AG04449 (cell line): Measurements from ENCODE around the gene CLBA1.

Experiments
- CTCF ChIA-PET: fragments of 350-600 bp; formaldehyde crosslinking; extraction: SDS; loops from one replicate; lab custom pipeline; 2021; ENCODE audit warnings: antibody characterized with exemption; lab: Yijun Ruan, JAX
- POLR2A ChIA-PET: fragments of 400-600, 350-600 bp; formaldehyde crosslinking; extraction: SDS; loops from one replicate; lab custom pipeline; 2020; ENCODE audit warnings: antibody characterized with exemption, inconsistent platforms; lab: Yijun Ruan, JAX
- DNase-seq: peaks from one replicate; pipeline ENCODE4 v3.0.0-alpha.2; 2010; ENCODE audit warnings: low read depth, low spot score
- H3K4me3 ChIP-seq: 2 replicates; pipeline ENCODE4 v1.5.1; 2011; ENCODE audit warnings: low read depth, mild to moderate bottlenecking, control low read depth, low read length
- TF ChIP-seq, protein P1 (sequence below): IDR thresholded peaks from one replicate; pipeline ENCODE4 v1.5.1; 2011; ENCODE audit warnings: mild to moderate bottlenecking, moderate library complexity, low read length, control low read depth, inconsistent platforms; ENCODE audit not compliant: insufficient read depth; ENCODE audit errors: missing control alignments

The CLBA1 gene

DNA sequence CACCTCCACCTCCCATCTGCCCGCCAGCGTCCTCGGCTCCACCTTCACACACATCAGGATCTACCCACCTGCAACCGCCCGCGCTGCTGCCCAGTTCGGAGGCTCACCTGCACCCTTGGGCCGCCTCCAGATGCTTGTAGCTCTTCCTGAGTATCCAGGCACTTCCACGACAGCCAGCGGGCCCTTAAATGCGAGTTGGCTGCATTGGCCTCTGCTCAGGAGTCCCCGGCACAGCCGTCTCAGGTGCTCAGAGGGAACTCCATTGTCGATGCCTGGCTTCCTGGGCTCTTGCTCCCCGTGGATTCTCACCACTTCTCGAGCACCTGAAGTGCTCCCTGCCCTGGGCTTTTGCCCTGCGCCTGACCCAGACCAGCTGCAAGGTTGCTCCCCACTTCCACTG, 57.2 kb downstream of the CLBA1 start:
- H3K4me3 ChIP-seq: no peak overlapping the region
- ChIA-PET POLR2A (no interaction called here), CTCF (interaction anchor here (1.1 to 8.9 kb wide), 9 partner anchors 12 to 290 kb away, joined by 3 to 383 read pairs (median 33); partner anchors contain the start of genes CLBA1 and SIVA1)
- DNase-seq: no peak
- TF ChIP-seq, protein P1, sequence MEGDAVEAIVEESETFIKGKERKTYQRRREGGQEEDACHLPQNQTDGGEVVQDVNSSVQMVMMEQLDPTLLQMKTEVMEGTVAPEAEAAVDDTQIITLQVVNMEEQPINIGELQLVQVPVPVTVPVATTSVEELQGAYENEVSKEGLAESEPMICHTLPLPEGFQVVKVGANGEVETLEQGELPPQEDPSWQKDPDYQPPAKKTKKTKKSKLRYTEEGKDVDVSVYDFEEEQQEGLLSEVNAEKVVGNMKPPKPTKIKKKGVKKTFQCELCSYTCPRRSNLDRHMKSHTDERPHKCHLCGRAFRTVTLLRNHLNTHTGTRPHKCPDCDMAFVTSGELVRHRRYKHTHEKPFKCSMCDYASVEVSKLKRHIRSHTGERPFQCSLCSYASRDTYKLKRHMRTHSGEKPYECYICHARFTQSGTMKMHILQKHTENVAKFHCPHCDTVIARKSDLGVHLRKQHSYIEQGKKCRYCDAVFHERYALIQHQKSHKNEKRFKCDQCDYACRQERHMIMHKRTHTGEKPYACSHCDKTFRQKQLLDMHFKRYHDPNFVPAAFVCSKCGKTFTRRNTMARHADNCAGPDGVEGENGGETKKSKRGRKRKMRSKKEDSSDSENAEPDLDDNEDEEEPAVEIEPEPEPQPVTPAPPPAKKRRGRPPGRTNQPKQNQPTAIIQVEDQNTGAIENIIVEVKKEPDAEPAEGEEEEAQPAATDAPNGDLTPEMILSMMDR: no peak

DNA sequence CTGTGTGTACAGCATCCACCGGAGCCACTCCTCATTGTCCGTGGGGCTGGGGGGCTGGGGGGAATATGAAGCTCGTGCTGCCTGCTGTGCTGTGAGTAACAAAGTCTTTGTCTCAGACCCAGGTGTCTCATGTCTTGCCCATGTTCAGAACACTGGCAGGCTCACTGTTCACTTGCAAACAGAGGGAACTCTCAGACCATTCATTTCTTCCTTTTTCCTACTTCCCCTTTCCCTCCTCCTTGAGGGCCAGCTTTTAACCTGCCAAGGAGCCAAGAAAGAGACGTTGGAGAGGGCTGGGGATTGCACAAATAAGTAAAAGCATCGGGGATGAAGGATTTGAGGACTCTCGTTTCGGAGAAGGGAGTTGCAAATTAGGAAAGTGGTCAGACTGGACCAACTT, 58.1 kb downstream of the CLBA1 start:
- POLR2A ChIA-PET: no interaction called here
- no peak for DNase-seq
- TF ChIP-seq, protein P1: no peak
- H3K4me3 ChIP-seq: no peak overlapping the region
- CTCF ChIA-PET: interaction anchor here (0.8 to 8.9 kb wide), 15 partner anchors 13 to 275 kb away, joined by 3 to 383 read pairs (median 12); partner anchors contain the start of genes CLBA1 and PLD4
